Hindlimb muscle (tissue), 1 donor: ENCODE results near the gene SRGAP2. TPM values are rescaled to one million over a fixed set of nuclear protein-coding genes. Genes with fewer than 3 reads are reported as not detected.
"Not testable (repeated sequence)": the region's sequence is repeated elsewhere in the genome, so short reads cannot be mapped to it uniquely, and the experiment has no call there.

Experiments used
- DNase-seq: peaks from one replicate; pipeline ENCODE4 v3.0.0-alpha.2; 2013
- polyA plus RNA-seq: library from polyadenylated mRNA; unstranded; fragments of 120-200 nt; gene quantifications from one replicate; pipeline ENCODE4 v1.2.1, GENCODE V29; 2013; ENCODE audit not compliant: insufficient read length

Gene SRGAP2
- polyA plus RNA-seq, 1 donor: 97.0 TPM

DNA sequence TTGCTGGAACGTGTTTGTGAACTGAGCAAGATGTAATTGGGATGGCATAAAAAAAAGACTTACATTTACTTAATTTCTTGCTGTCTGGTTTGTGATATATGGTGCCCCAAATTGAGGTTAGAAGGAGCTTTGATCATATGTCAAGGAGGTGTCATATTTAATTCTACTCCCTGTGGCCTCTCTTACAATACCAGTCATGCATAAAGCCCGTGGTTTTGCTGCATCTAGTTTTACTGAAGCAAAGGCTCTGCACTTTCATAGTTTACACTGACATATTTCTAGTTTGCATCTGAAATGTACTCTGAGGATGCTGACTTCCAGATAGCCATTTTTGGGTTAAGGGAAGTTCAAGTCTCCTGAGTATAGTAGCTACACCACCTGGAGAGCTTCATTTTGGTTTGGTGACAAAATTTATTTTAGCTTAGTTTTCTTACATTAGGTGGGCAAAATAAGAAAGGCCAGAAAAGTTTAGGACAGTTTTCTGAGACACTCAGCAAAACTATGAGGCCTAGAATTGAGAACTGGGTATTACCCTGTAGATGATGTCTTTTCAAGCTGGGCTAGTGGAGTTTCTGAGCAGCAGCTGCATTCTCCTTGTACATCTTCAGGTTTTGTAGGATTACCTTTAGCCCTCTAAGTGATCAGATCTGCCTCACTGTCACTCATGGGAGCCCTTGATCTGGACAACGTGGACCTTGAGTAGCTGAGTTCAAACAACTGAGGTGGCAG is 47.8 kb downstream of the SRGAP2 start:
- not testable (repeated sequence) for DNase-seq

DNA sequence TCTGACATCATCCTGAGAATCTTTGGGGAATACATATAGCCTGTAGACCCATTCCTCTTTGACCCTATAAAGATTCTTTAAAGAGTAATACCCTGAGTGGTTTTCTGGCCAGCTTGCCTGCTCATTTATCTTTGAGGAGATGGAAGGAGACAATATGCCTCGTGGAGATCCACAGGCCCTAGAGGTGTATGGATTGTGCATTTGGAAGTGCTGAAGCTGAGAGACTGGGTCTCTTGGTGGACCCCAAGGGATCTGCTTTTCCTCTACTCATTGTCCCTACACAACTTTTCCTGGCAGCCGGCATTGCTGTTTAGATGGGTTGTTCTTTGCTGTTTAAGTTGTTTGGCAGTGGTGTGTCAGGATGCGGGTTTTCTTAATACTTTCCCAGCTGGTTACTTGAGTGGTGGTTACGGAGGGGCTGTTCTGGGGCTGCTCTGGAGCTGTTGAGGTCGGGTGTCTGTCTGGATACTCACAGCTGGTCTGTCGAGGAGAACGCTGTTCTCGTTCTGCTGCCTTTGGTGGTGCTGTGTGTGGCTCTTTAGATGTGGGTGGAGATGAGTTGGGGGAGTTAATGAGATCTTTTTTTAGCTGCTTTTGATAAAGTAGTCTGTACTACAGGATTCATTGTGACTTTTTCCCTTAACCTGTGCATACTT is 49.5 kb downstream of the SRGAP2 start:
- DNase-seq: peak; percentile 8

Other genes starting within 250 kb of the SRGAP2 start
- gene RAB7B, start 200.1 kb upstream of the SRGAP2 start, polyA plus RNA-seq: 12.2 TPM
- gene CTSE, start 179.6 kb upstream of the SRGAP2 start, polyA plus RNA-seq: 0.37 TPM
- 0.28 TPM for gene RHEX, start 150.4 kb upstream of the SRGAP2 start, polyA plus RNA-seq
- 0.14 TPM for gene AVPR1B, start 86.2 kb upstream of the SRGAP2 start, polyA plus RNA-seq
- gene FAM72A, start 702 bp upstream of the SRGAP2 start, polyA plus RNA-seq: 5.4 TPM